T-helper 17 cell (primary cell): ENCODE results near the gene IFI27L1. TPM values are rescaled to one million over a fixed set of nuclear protein-coding genes. Genes with fewer than 3 reads are reported as not detected.

ENCODE experiments used
- ATAC-seq: fragments of 150-1000 bp; cut with Tn5 transposase; 2 replicates; pipeline ENCODE4 v1.10.0; 2021; ENCODE audit warnings: mild to moderate bottlenecking, moderate library complexity
- DNase-seq, 3 donors: peaks; one replicate each; pipeline versions ENCODE4 v3.0.0 to v3.0.0-alpha.2; 2020 to 2021
- H3K9me3 ChIP-seq: one replicate; pipeline ENCODE4 v1.7.0; 2013; ENCODE audit warnings: low read length, mild to moderate bottlenecking; ENCODE audit not compliant: control insufficient read depth, poor library complexity, severe bottlenecking
- H3K27ac Mint-ChIP-seq: one replicate; pipeline ENCODE4 v1.8.0; 2022; ENCODE audit warnings: mild to moderate bottlenecking, moderate library complexity, mixed read lengths
- H3K27me3 Mint-ChIP-seq: one replicate; pipeline ENCODE4 v1.8.0; 2022; ENCODE audit warnings: mixed read lengths
- H3K36me3 Mint-ChIP-seq: one replicate; pipeline ENCODE4 v1.8.0; 2022; ENCODE audit warnings: low read depth, mixed read lengths
- H3K4me1 Mint-ChIP-seq: one replicate; pipeline ENCODE4 v1.8.0; 2022; ENCODE audit warnings: mild to moderate bottlenecking, mixed read lengths
- H3K4me3 Mint-ChIP-seq: one replicate; pipeline ENCODE4 v1.8.0; 2022; ENCODE audit warnings: mild to moderate bottlenecking, moderate library complexity, mixed read lengths
- total RNA-seq, 4 donors: library from RNA in 2 of 4; stranded (reverse) in 2 of 4; gene quantifications; one replicate each; pipeline ENCODE4 v1.2.3 and lab custom pipeline; 2022 to 2026

IFI27L1 gene
- total RNA-seq, 2 donors from 2014 or later: 9.3 to 12.1 TPM

DNA sequence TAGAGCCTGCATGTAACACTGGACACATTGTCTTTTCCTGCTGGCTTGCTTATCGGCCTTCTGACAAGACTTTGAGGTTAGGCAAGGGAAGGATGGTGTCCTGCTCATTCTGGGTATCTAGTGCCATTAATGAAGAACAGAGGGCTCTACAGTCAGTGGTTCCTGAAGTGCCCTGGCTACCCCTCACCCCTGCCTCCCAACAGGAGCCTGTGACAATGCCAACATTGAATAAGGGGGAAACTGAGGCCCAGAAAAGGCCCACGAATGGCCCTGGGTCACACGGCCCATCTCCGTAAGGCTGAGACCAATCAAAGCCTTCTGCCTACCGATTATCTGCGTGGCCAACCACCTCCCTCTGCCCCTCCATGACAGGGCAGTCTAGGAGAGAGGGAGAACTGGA is 46.2 kb downstream of the IFI27L1 start:
- Mint-ChIP-seq H3K27me3 (no peaks in the 10 kb centered on the region), H3K4me3 (peak overlapping the region; percentile 15), H3K27ac (peak overlapping the region; percentile 71), H3K4me1 (peaks cover 19% of the 10 kb centered on the region), H3K36me3 (no peaks in the 10 kb centered on the region)
- H3K9me3 ChIP-seq: no peaks in the 10 kb centered on the region
- ATAC-seq (no peak), DNase-seq (no peak)

DNA sequence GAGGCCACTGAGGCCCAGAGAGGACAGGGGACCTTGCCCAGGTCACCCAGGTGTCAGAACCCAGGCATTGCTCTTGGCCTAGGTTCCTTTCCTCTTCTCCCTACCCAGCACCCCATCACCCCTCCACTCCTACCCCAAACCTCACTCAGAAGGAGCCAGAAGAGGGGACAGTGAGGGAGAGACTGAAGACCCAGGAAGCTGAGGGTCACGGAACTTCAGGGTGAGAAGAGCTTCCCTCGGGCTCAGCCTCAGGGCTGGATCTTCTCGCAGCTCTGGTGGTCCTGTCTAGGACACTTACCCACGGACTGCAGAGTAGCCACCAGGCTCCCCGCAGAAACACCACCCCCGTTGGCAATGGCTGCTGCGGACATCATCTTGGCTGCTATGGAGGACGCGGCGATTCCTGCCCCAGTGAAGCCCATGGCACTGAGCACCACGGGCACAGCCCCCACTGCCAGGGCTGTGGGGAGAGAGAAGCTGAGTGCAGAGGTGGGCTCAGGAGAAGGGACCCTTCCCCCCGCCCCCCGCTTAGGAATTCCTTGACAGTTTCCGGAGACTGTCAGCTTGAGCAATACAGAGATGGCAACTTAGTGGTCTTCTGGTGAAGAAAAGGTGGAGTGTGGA is 47.2 kb downstream of the IFI27L1 start:
- H3K4me1 Mint-ChIP-seq: peaks cover 19% of the 10 kb centered on the region
- H3K9me3 ChIP-seq: no peaks in the 10 kb centered on the region
- DNase-seq (no peak), ATAC-seq (no peak)
- H3K4me3 Mint-ChIP-seq: peak overlapping the region; percentile 89
- no peak overlapping the region for H3K27ac Mint-ChIP-seq
- H3K36me3 Mint-ChIP-seq: no peaks in the 10 kb centered on the region
- no peaks in the 10 kb centered on the region for H3K27me3 Mint-ChIP-seq

DNA sequence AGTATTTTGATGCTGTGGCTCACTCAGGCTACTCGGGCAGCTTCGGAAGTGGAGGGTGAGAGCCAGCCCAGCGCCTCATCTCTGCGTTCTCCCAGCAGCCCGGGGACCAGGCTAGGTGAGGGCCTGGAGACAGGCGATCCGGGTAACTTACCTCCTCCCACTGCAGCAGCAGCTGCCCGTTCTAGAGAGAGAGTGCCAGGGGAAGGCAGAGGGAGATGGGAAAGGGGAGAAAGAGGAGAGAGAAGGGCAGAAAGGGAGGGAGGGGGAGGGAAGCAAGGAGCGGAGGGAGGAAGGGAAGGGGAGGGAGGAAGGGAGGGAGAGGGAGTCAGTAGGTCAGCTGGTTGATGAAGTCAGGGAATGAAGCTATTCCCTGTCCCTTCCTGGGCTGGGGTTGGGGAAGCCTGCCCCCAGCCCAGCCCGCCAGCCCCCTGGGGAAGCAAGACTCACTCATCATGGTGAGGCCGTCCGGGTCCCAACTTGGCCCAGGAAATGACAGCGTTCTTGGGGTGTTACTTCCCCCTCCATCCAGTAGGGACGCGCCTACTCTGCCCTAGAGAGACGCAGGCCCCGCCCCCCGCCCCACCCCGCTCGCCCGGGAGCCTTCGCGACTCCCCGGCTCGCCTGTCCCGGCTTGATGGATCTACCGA is 48.1 kb downstream of the IFI27L1 start, which contains the start of gene IFI27L2:
IFI27L2 (minus strand) TSS at position 494 of the 647 bp plus-strand sequence; CDS start at position 454, 40 bp downstream.
- no peaks in the 10 kb centered on the region for H3K36me3 Mint-ChIP-seq
- peak within 1 kb of the TSS; percentile 89 for H3K4me3 Mint-ChIP-seq
- ATAC-seq: peak; percentile 94
- H3K9me3 ChIP-seq: no peaks in the 10 kb centered on the region
- peak; percentile 29 to 63 (median 61) for DNase-seq
- peaks cover 19% of the 10 kb centered on the region for H3K4me1 Mint-ChIP-seq
- H3K27ac Mint-ChIP-seq: peak within 1 kb of the TSS; percentile 82
- no peaks in the 10 kb centered on the region for H3K27me3 Mint-ChIP-seq

DNA sequence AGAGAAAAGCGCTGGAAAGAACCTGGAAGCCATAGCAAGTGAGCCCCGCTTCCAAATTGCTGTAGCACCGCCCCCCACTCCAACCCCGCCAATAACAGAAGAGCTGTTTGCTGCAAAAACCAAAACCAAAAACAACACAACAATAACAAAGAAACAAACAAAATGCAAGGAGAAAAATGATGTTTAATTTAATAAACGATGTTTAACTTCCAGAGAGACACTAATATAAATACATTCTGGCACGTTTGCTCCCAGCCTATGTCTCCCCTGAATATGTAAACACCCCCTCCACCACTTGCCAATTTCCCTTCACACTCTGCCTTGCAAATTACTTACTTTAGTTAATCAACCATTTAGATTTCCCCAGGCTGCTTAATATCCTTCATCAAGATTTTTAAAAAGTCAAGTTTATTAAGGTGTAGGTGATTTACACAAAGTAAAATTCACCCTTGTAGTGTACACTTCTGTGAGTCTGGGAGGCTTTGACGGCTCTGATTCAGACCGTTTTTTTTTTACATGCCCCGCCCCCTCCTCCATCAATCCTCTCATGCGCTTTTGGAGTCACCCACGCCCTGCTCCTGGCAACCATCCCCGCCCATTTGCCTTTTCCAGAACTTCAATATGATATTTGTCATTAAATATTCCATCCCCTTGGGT is 48.8 kb downstream of the IFI27L1 start:
- DNase-seq (peak in 1 of 3 donors; percentile 17), ATAC-seq (peak; percentile 47)
- Mint-ChIP-seq H3K36me3 (no peaks in the 10 kb centered on the region), H3K4me1 (peaks cover 19% of the 10 kb centered on the region), H3K27ac (peak overlapping the region; percentile 82), H3K4me3 (peak overlapping the region; percentile 89), H3K27me3 (no peaks in the 10 kb centered on the region)
- H3K9me3 ChIP-seq: no peaks in the 10 kb centered on the region

DNA sequence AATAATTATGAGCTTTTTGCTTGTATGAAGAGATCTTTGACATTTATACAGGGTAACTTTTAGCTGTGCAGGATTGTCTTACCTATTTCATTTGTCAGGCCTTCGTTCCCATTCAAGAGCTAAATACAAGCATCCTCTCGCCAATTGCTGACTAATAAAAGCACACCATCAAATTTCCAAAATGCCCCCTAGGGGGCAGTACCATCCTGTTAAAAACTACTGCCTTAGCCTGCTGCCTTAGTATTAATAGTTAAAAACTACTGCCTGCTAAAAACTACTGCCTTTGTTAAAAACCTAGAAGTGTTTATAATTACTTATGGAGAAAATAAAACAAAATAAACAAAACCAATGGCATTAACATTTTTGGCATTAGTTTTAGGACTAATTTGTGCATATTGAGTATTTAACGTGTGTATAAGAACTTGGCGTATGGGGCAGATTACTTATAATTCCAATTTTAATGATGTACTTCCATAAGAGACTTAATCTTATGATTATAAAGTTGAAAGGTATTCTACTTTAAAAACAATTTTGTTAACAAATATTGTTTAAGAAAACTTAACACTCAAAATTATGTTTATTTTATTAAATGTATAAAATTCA is 51.3 kb downstream of the IFI27L1 start:
- peak in 2 of 3 donors; percentile 18 to 53 for DNase-seq
- H3K36me3 Mint-ChIP-seq: no peaks in the 10 kb centered on the region
- H3K27ac Mint-ChIP-seq: no peak overlapping the region
- H3K9me3 ChIP-seq: no peaks in the 10 kb centered on the region
- ATAC-seq: peak; percentile 47
- H3K27me3 Mint-ChIP-seq: peaks cover 4% of the 10 kb centered on the region
- peaks cover 21% of the 10 kb centered on the region for H3K4me1 Mint-ChIP-seq
- H3K4me3 Mint-ChIP-seq: no peak overlapping the region

DNA sequence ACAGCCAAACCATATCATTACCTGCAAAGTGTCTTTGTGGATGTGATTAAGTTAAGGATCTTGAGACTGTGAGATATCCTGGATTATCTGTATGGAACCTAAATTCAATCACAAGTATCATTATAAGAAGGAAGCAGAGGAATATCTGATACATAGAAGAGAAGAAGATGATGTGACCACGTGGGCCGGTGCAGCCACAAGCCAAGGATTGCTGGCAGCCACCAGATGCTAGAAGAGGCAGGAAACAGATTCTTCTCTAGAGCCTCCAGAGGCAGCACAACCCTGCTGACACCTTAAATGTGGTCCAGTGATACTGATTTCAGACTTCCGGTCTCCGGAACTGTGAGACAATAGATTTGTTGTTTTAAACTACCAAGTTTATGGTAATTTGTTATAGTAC is 54.4 kb downstream of the IFI27L1 start:
- Mint-ChIP-seq H3K27me3 (peaks cover 9% of the 10 kb centered on the region), H3K27ac (no peak overlapping the region), H3K36me3 (peaks cover 2% of the 10 kb centered on the region), H3K4me1 (peaks cover 2% of the 10 kb centered on the region), H3K4me3 (no peak overlapping the region)
- no peak for DNase-seq
- ATAC-seq: no peak
- H3K9me3 ChIP-seq: no peaks in the 10 kb centered on the region

DNA sequence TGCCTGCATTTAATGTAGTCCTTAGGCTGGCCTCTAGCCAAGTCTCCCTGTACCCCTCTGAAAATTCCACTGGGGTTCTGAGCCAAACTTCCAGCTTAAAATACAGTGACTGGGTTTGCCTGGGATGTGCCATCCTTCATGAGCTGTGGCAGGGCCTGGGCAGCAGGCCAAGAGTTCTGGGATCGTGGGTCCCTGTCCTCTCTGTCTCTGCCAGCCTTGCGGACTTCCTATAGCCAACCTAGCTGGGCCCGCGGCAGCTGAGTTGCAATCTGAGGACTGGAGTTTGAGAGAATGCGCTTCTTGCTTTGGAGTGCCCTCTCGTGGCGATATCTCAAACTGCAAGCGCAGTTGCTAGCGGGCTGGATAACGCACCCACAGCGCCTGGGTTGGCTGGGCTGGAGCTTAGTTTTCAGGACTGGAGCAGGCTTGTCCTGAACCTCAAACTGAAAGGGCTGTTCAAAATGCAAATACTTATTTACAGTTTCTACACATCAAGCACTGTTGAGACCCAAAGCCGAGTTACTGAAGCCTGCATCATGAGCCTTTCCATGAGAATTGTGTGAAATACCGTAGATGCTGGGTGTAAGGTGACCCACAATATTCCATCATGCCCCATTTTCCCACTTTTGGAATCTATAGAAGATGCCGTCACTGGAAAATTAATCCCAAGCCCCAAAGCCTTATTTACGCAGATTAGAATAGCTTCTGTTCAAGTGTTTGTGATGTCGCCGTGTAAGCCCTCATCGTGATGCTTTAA is 55.6 kb downstream of the IFI27L1 start:
- H3K4me3 Mint-ChIP-seq: no peak overlapping the region
- H3K36me3 Mint-ChIP-seq: peaks cover 2% of the 10 kb centered on the region
- no peaks in the 10 kb centered on the region for H3K9me3 ChIP-seq
- peaks cover 2% of the 10 kb centered on the region for H3K4me1 Mint-ChIP-seq
- DNase-seq: peak; percentile 57 to 87 (median 65)
- ATAC-seq: peak; percentile 96
- no peak overlapping the region for H3K27ac Mint-ChIP-seq
- peaks cover 9% of the 10 kb centered on the region for H3K27me3 Mint-ChIP-seq

DNA sequence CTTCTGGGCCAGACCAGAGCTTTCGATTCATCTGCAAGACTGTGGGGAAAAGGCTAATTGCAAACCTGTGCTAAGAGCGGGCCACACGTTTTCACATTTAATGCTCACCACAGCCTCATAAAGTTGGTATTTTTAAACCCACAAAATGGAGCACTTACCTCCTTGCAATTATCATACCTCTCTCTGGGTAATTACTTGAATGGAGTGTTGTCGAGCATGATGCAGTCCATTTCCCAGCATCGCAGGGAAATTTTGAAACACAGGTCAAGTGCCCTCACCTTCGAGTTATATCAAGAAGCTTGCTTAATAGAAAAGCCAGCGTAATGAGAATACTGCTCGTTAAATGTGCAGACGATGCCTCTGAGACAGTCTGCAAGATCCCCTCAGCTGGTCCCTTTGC is 57.1 kb downstream of the IFI27L1 start:
- Mint-ChIP-seq H3K4me3 (no peak overlapping the region), H3K36me3 (peaks cover 2% of the 10 kb centered on the region), H3K4me1 (peaks cover 2% of the 10 kb centered on the region), H3K27ac (no peak overlapping the region), H3K27me3 (peaks cover 9% of the 10 kb centered on the region)
- DNase-seq (no peak), ATAC-seq (no peak)
- no peaks in the 10 kb centered on the region for H3K9me3 ChIP-seq

DNA sequence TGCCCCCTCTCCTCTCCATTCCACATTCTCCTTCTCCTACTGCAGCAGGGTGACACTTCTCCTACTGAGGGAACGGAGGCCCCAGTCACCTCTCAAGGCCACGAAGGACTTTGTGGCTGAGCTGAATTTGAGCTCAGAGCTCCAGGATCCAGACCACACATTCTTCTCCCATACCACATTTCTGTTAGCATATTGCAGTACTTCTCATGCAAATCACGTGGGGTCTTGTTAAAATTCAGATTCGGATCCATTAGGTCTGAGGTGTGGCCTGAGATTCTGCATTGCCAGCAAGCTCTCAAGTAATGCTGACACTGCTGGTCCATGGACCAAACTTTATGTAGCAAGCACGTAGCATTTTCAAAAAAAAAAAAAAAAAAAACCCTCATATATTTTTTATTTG is 57.9 kb downstream of the IFI27L1 start:
- peaks cover 2% of the 10 kb centered on the region for H3K36me3 Mint-ChIP-seq
- no peak for DNase-seq
- H3K4me1 Mint-ChIP-seq: peaks cover 2% of the 10 kb centered on the region
- no peaks in the 10 kb centered on the region for H3K9me3 ChIP-seq
- H3K4me3 Mint-ChIP-seq: no peak overlapping the region
- no peak for ATAC-seq
- peaks cover 9% of the 10 kb centered on the region for H3K27me3 Mint-ChIP-seq
- no peak overlapping the region for H3K27ac Mint-ChIP-seq

DNA sequence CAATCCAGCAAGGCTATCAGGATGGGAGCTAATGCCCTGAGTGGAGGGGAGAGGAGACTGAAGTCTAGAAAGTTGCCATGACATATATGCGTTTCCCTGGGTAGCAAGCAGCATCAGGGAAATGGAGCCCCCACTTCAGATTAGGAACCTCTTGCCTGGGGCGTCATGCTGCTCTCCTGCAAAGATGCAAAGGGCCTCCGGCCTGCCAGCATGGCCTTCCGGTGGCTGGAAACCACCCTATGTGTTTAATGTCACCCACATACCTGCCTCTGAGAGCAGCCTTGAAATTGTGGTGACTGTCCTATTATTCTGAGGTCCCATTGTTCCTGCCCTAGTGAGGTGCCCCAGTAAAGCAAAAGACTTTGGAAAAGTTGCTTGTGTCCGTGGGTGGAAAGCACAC is 58.3 kb downstream of the IFI27L1 start:
- no peak for ATAC-seq
- no peak overlapping the region for H3K27ac Mint-ChIP-seq
- no peak overlapping the region for H3K4me3 Mint-ChIP-seq
- DNase-seq: no peak
- H3K36me3 Mint-ChIP-seq: peaks cover 2% of the 10 kb centered on the region
- H3K9me3 ChIP-seq: no peaks in the 10 kb centered on the region
- peaks cover 9% of the 10 kb centered on the region for H3K27me3 Mint-ChIP-seq
- H3K4me1 Mint-ChIP-seq: peaks cover 2% of the 10 kb centered on the region

DNA sequence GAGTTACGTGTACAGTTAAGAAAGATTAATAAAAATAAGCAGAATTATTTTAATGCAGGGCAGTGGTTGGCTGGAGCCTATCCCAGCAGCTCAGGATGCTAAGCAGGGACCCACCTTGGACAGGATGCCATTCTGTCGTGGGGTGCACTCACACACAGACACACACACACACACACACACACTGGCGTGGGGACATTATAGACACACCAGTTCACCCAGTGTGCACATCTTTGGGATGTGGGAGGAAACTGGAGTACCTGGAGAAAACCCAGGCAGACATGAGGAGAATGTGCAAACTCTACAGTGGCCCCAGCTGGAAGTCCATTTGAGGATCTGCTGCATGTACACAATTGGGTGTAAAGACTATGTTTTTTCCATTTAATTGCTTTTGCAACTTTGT is 61.1 kb downstream of the IFI27L1 start:
- H3K4me3 Mint-ChIP-seq: no peak overlapping the region
- ATAC-seq (no peak), DNase-seq (no peak)
- no peak overlapping the region for H3K27ac Mint-ChIP-seq
- H3K27me3 Mint-ChIP-seq: peaks cover 5% of the 10 kb centered on the region
- H3K4me1 Mint-ChIP-seq: peaks cover 3% of the 10 kb centered on the region
- H3K9me3 ChIP-seq: no peaks in the 10 kb centered on the region
- peaks cover 2% of the 10 kb centered on the region for H3K36me3 Mint-ChIP-seq

DNA sequence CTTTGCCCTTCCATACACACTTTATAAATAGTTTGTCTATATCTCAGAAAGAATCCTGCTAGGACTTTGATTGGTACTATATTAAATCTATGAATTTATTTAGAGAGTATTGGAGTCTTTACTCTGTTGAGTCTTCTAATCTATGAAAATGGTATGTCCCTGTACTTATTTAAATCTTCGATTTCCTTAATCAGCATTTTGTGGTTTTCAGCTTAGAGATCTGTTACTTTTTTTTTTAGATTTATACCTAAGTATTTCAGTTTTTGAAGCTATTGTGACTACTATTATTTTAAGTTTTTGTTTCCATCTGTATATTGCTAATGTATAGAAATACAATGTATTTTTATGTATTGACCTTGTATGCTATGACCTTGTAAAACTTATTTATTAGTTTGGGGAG is 61.7 kb downstream of the IFI27L1 start:
- DNase-seq: no peak
- Mint-ChIP-seq H3K36me3 (peaks cover 2% of the 10 kb centered on the region), H3K27ac (no peak overlapping the region), H3K4me1 (peaks cover 3% of the 10 kb centered on the region), H3K4me3 (no peak overlapping the region), H3K27me3 (peaks cover 5% of the 10 kb centered on the region)
- no peaks in the 10 kb centered on the region for H3K9me3 ChIP-seq
- no peak for ATAC-seq

DNA sequence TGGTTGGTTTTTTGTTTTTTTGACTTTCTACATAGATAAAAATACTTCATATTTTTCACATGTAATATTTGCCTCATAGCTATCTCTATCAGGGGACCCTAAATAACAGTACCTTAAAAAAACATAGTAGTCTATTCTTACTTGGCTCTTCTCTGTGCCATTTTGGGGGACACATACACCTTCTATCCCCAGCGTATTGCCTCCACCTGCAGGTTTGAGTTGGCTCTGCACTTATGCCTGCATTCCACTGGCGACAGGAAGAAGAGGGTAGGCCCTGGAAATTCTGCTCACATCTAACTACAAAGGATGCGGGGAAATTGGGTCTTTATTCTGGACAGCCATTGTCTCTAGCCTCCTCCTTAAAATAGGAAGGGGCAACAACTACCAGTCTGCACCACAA is 62.1 kb downstream of the IFI27L1 start:
- Mint-ChIP-seq H3K4me3 (no peak overlapping the region), H3K4me1 (peaks cover 3% of the 10 kb centered on the region), H3K27me3 (peaks cover 5% of the 10 kb centered on the region), H3K27ac (no peak overlapping the region), H3K36me3 (peaks cover 2% of the 10 kb centered on the region)
- no peak for DNase-seq
- no peak for ATAC-seq
- H3K9me3 ChIP-seq: no peaks in the 10 kb centered on the region
